Activated CD8-positive, alpha-beta T cell treated with anti-CD3 and anti-CD28 coated beads for 36 hours (primary cell): ENCODE results near the gene EFHC1. TPM values are rescaled to one million over a fixed set of nuclear protein-coding genes. Genes with fewer than 3 reads are reported as not detected.

Source experiments
- ATAC-seq: fragments of 200-7000 bp; cut with Tn5 transposase; one replicate; pipeline ENCODE4 v1.10.0; 2021; ENCODE audit warnings: mild to moderate bottlenecking, moderate library complexity
- CTCF ChIA-PET: fragments of 350-600 bp; sonication (Branson Sonifier 250); formaldehyde crosslinking; loops from one replicate; lab custom pipeline; 2021; ENCODE audit warnings: antibody characterized with exemption; lab: Charles Lee
- POLR2A ChIA-PET: fragments of 350-600 bp; sonication (Branson Sonifier 250); formaldehyde crosslinking; loops from one replicate; lab custom pipeline; 2021; ENCODE audit warnings: antibody characterized with exemption; lab: Charles Lee
- DNase-seq: peaks from one replicate; pipeline ENCODE4 v3.0.0-alpha.2; 2020
- H3K27ac Mint-ChIP-seq: one replicate; pipeline ENCODE4 v1.8.0; 2021; ENCODE audit warnings: mild to moderate bottlenecking, mixed read lengths
- H3K27me3 Mint-ChIP-seq: one replicate; pipeline ENCODE4 v1.8.0; 2021; ENCODE audit warnings: mixed read lengths
- H3K36me3 Mint-ChIP-seq: one replicate; pipeline ENCODE4 v1.8.0; 2021; ENCODE audit warnings: low read depth, mixed read lengths
- H3K4me1 Mint-ChIP-seq: one replicate; pipeline ENCODE4 v1.8.0; 2021; ENCODE audit warnings: low read depth, mixed read lengths
- H3K4me3 Mint-ChIP-seq: one replicate; pipeline ENCODE4 v1.8.0; 2021; ENCODE audit warnings: mild to moderate bottlenecking, moderate library complexity, mixed read lengths
- H3K9me3 Mint-ChIP-seq: one replicate; pipeline ENCODE4 v1.8.0; 2021; ENCODE audit warnings: mixed read lengths
- intact Hi-C: fragments of 100-400 bp; cut with micrococcal nuclease; formaldehyde crosslinking; loops from one replicate; pipeline ENCODE4 v1.10.0; 2022
- total RNA-seq, 2 experiments: library from RNA; stranded (reverse); gene quantifications; one replicate each; pipeline ENCODE4 v1.2.3, GENCODE V29; 2021
- TF ChIP-seq, protein P1 (sequence below): fragments of 200-600 bp; IDR thresholded peaks from one replicate; pipeline ENCODE4 v1.8.0; 2022; ENCODE audit warnings: antibody characterized with exemption, mild to moderate bottlenecking

Gene EFHC1
- total RNA-seq, 2 experiments from 2014 or later = 1.9 to 2.1 TPM

DNA sequence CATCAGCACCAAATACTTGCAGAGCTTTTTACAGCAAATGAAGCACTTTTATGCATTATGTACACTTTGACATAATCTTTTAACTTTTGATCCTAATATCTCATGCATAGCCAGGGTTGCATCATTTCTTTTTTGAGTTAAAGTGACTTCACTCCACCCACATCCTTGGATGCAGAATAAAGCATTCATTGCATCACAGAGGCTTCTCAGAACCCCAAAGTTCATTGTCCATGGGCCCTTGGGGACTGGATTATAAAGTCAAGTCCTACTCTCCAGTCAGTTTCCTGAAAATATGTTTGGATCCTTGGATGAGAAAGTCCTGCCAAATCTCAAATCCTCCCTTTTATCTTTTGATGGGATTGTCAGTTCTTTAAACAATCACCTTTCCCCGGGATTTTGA is 10.6 kb upstream of the EFHC1 start:
- ChIA-PET CTCF (interaction anchor here (0.5 to 1.3 kb wide), 4 partner anchors 9 to 243 kb away, joined by 3 to 6 read pairs (median 4); no protein-coding TSS in a partner anchor), POLR2A (no interaction called here)
- Mint-ChIP-seq H3K4me3 (no peak overlapping the region), H3K9me3 (no peaks in the 10 kb centered on the region), H3K36me3 (peaks cover 3% of the 10 kb centered on the region), H3K27ac (peak overlapping the region; percentile 59), H3K27me3 (no peaks in the 10 kb centered on the region), H3K4me1 (peaks cover 18% of the 10 kb centered on the region)
- DNase-seq = no peak
- ATAC-seq = peak; percentile 37
- TF ChIP-seq, protein P1, sequence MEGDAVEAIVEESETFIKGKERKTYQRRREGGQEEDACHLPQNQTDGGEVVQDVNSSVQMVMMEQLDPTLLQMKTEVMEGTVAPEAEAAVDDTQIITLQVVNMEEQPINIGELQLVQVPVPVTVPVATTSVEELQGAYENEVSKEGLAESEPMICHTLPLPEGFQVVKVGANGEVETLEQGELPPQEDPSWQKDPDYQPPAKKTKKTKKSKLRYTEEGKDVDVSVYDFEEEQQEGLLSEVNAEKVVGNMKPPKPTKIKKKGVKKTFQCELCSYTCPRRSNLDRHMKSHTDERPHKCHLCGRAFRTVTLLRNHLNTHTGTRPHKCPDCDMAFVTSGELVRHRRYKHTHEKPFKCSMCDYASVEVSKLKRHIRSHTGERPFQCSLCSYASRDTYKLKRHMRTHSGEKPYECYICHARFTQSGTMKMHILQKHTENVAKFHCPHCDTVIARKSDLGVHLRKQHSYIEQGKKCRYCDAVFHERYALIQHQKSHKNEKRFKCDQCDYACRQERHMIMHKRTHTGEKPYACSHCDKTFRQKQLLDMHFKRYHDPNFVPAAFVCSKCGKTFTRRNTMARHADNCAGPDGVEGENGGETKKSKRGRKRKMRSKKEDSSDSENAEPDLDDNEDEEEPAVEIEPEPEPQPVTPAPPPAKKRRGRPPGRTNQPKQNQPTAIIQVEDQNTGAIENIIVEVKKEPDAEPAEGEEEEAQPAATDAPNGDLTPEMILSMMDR = no peak
- intact Hi-C loops = no loop called here

DNA sequence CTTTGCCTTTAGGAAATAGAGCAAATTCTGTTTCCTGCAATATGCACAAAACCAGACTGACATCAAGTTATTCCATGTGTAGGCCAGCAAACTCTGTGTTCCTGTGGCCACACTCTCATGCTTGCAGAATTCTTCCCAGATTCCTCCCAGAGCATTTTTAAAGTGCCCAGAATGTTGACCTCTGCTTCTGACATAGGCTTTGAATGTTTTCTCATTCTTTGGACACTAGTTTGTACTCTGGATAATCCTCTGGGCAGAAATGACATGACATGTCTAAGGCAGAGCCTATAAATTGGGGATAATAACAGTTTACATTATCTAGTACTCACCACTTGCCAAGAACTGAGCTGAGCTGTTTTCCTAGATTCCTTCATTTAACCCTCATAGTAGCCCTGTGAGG is 9.2 kb upstream of the EFHC1 start:
- ATAC-seq (no peak), DNase-seq (no peak)
- POLR2A ChIA-PET = interaction anchor here (1.2 kb wide), 1 partner anchor 255 kb away, joined by 3 read pairs; no protein-coding TSS in a partner anchor
- intact Hi-C loops = no loop called here
- Mint-ChIP-seq H3K4me1 (peaks cover 28% of the 10 kb centered on the region), H3K4me3 (no peak overlapping the region), H3K27ac (no peak overlapping the region), H3K9me3 (no peaks in the 10 kb centered on the region), H3K27me3 (no peaks in the 10 kb centered on the region), H3K36me3 (no peaks in the 10 kb centered on the region)
- CTCF ChIA-PET = interaction anchor here (1.5 kb wide), 1 partner anchor 11 kb away, joined by 4 read pairs; no protein-coding TSS in a partner anchor
- TF ChIP-seq, protein P1 = no peak

DNA sequence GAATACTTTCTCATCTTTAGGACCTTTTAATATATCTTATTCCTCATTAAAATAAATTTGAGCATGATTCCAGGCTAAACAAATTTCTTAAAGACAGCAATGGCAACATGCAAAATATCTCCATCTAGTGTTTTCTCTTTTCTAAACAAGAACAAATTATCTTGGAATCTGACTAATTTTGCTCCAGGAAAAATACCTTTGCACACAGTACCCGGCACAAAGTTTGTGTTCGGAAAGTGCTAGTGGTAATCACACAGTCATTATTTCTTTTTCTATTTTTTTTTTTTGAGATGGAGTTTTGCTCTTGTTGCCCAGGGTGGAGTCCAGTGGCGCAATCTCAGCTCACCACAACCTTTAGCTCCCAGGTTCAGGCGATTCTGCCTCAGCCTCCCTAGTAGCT is 8.2 kb upstream of the EFHC1 start:
- DNase-seq (no peak), ATAC-seq (no peak)
- Mint-ChIP-seq H3K36me3 (no peaks in the 10 kb centered on the region), H3K4me1 (peaks cover 37% of the 10 kb centered on the region), H3K9me3 (no peaks in the 10 kb centered on the region), H3K27ac (no peak overlapping the region), H3K4me3 (no peak overlapping the region), H3K27me3 (no peaks in the 10 kb centered on the region)
- POLR2A ChIA-PET = no interaction called here
- intact Hi-C loops = no loop called here
- TF ChIP-seq, protein P1 = no peak
- CTCF ChIA-PET = no interaction called here

DNA sequence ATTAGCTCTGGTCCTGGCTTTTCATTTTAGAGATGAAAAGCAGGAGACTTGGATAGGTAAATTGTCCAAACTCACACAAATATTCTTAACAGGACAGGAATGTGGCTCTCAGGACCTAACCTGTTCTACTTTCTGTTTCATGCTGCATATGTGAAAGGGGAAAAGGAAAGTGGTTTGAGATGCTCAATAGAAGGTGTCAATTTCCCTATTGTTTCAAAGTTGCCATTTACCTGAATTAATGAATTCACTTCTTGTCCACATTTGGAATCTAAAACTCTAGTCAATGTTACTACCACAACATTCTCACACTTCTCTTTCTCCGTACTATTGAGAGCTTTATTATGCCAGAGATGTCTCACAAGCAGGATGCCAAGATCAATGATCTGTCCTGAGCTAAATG is 4.8 kb upstream of the EFHC1 start:
- DNase-seq (no peak), ATAC-seq (no peak)
- CTCF ChIA-PET = interaction anchor here (0.6 to 7.6 kb wide), 24 partner anchors 8 to 292 kb away, joined by 3 to 65 read pairs (median 6); partner anchors contain the start of genes MCM3, PAQR8, TMEM14A and TRAM2
- peak overlapping the region; percentile 1 for H3K27ac Mint-ChIP-seq
- no peaks in the 10 kb centered on the region for H3K9me3 Mint-ChIP-seq
- H3K27me3 Mint-ChIP-seq = no peaks in the 10 kb centered on the region
- H3K4me3 Mint-ChIP-seq = no peak overlapping the region
- intact Hi-C loops = loop anchor here (5.0 kb wide), 2 partner anchors 162 to 182 kb away; partner anchors contain the start of gene TRAM2
- H3K4me1 Mint-ChIP-seq = peaks cover 32% of the 10 kb centered on the region
- H3K36me3 Mint-ChIP-seq = no peaks in the 10 kb centered on the region
- POLR2A ChIA-PET = interaction anchor here (1.6 kb wide), 1 partner anchor 10 kb away, joined by 3 read pairs; no protein-coding TSS in a partner anchor
- TF ChIP-seq, protein P1 = no peak

DNA sequence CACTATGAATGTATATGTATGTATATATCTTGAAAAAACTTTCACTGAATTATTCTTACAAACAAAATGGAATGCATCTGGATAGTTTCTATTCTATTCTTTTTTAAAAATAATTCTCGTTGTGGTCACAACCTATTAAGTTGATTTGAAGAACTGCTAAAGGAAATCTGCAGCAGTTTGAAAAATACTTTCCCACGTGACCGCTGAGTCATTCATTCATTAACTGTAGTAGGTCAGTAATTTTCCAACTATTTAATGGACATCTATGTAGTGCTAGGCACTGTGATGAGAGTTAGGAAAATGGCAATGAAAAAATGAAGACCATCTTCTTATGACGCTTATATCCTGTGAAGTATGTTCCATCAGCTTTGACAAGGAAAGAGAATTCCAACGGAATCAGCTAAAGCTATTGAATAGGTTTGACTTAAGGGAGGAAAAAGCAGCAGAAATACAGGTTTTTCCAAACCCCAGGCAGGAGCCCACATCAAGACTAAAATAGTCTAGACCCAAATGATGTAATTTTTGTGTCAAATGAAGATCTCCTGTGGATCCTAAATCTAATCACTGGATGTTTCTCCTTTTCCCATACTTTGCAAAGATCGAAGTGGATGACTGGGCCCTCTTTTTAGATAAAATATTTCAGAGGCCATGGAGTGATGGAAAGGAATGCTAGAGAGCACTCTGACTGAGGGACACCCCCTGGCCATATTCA is 4.1 kb upstream of the EFHC1 start:
- CTCF ChIA-PET = interaction anchor here (0.7 to 7.6 kb wide), 33 partner anchors 8 to 291 kb away, joined by 3 to 65 read pairs (median 5); partner anchors contain the start of genes MCM3, PAQR8, TMEM14A and TRAM2

More for the DNA sequence above, 4.1 kb upstream of the EFHC1 start:
- POLR2A ChIA-PET = interaction anchor here (0.6 to 1.6 kb wide), 2 partner anchors 11 to 160 kb away, joined by 3 to 6 read pairs; no protein-coding TSS in a partner anchor
- DNase-seq (no peak), ATAC-seq (no peak)
- intact Hi-C loops = loop anchor here (2.0 to 5.0 kb wide), 3 partner anchors 161 to 247 kb away; partner anchors contain the start of gene TRAM2
- Mint-ChIP-seq H3K9me3 (no peaks in the 10 kb centered on the region), H3K27me3 (no peaks in the 10 kb centered on the region), H3K36me3 (no peaks in the 10 kb centered on the region), H3K4me1 (peaks cover 32% of the 10 kb centered on the region), H3K4me3 (no peak overlapping the region), H3K27ac (peak overlapping the region; percentile 4)
- TF ChIP-seq, protein P1 = no peak
